Measurements from ENCODE around the gene ARSD. TPM values are rescaled to one million over a fixed set of nuclear protein-coding genes. Genes with fewer than 3 reads are reported as not detected.
"Not testable (repeated sequence)": the region's sequence is repeated elsewhere in the genome, so short reads cannot be mapped to it uniquely, and the experiment has no call there.

ARSD gene
- 1 to 10 TPM; 1.3 TPM for total RNA-seq

- ChIA-PET CTCF (no interaction called here), POLR2A (no interaction called here)
Measured at GRCh38 chrX:2928583-2929434, at the start of gene ARSD. Gene ARSD, minus strand, starts transcription at chrX:2929339. Its CDS starts 64 bp downstream, at chrX:2929275.

GRCh38 chrX:2978639-2979038 is 49.5 kb upstream of the ARSD start:
- POLR2A ChIA-PET, CTCF ChIA-PET: not testable (repeated sequence)

DNA sequence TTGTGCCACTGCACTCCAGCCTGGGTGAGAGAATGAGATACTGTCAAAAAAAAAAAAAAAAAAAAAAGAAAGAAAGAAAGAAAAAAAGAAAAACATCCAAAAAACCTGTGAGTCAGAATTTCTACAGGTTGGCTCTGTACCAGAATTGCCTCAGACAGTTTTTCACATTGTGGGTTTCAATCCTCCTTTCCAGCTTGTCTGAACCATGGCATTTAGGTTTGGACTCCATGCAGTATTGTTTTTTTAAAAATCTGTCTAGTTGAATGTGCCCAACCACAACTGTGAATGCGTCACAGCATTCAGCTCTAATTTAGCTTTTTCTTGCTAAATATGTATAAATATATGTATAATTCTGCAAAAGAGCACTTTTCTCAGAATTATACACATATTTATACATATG is 45.8 kb upstream of the ARSD start:
- POLR2A ChIA-PET: no interaction called here
- CTCF ChIA-PET: no interaction called here

- CTCF ChIA-PET: no interaction called here
Measured at GRCh38 chrX:2972391-2972790, 43.3 kb upstream of the ARSD start.

DNA sequence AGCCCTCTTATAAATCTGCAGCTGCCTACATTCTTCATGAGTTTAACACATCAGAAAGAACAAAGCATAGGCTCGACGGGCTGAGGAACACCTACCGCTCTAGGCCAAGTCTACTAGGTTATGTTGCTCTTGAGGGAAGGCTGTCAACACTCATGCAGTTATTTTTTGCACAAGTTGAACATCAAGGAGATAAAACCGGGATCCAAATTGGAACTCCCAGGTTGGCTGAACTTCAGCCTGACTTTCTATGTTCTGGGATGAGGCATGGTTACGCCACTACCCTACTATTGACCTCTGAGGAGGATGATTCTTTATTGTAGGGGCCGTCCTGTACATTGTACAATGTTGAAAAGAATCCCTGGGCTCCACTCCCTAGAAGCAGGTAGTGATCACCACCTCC is 39.9 kb upstream of the ARSD start:
- ChIA-PET CTCF (no interaction called here), POLR2A (no interaction called here)

More at GRCh38 chrX:2972391-2972790, 43.3 kb upstream of the ARSD start:
- POLR2A ChIA-PET: no interaction called here

- ChIA-PET POLR2A (no interaction called here), CTCF (no interaction called here)
Measured at GRCh38 chrX:2967998-2968909, 39.1 kb upstream of the ARSD start.

- POLR2A ChIA-PET: no interaction called here
Measured at GRCh38 chrX:2967584-2967983, 38.4 kb upstream of the ARSD start.

DNA sequence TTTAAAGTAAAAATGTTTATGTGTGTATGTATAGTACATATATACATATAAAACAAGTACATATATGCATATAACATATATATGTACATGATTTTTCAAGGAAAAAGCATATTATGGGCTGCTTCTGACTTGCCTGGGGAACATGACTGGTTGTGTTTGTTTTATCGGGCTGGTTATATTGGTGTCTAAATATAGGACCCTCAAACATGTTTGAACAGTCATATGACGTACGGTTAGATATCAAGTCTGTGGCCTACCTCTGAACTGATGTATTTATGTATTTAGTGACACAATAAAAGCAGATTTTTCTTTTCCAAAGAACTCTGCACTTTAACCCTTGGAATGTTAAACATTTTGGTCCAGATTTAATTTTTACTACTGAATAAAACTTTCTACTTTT is 37.9 kb upstream of the ARSD start:
- ChIA-PET CTCF (no interaction called here), POLR2A (no interaction called here)

More at GRCh38 chrX:2967584-2967983, 38.4 kb upstream of the ARSD start:
- CTCF ChIA-PET: no interaction called here

DNA sequence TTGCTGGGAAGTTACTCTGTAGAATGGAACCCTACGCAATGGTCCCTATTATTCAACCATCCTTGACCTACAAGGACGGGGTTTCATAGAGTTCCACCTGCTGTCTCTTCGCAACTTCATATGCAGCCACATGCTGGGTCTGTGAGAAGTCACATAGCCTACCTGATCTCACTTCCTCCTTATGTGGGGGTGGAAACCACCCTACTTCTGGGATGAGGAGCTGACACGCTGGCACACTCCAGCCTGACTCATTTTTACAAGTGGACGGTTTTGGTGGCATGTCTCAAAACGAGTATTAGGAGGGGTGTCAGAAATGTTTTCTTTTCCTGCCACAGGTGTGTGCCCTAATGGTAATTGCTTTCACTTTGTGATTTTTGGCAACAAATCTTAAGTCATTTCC is 36.8 kb upstream of the ARSD start:
- ChIA-PET CTCF (no interaction called here), POLR2A (no interaction called here)

- CTCF ChIA-PET, POLR2A ChIA-PET: not testable (repeated sequence)
Measured at GRCh38 chrX:2963992-2964794, 35.1 kb upstream of the ARSD start.

DNA sequence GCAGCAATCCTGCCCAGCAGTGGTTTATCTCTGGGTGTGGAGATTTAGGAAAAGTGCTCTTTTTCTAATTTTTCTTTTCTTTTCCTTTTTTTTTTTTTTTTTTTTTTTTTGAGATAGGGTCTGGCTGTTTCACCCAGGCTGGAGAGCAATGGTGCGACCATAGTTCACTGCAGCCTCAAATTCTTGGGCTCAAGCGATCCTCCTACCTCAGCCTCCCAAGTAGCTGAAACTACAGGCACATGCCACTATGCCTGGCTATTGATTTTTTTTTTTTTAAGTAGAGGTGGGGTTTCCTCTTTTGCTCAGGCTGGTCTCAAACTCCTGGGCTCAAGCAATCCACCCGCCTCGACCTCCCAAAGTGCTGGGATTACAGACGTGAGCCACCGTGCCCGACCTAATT is 34.3 kb upstream of the ARSD start:
- POLR2A ChIA-PET: not testable (repeated sequence)

DNA sequence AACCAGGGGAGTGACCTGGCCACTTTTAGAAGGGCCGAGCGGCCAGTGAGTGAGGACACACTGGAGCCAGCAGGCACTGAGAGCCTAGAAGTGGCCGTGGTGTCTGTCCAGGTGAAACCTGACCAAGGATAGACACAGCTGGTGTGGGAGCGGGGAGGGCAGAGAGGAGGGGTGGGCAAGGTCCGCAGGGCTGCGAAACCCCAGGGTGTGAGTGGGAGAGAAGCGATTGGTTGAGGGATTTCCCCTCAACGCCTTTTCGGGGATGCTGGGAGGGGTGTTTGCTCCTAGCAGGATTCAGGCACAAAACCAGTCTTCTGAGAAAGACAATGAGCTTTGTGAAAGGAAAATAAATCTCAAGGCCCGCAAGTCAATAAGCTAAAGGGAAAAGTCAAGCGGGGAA is 33.2 kb upstream of the ARSD start:
- ChIA-PET POLR2A (no interaction called here), CTCF (no interaction called here)

More for the DNA sequence above, 34.3 kb upstream of the ARSD start:
- CTCF ChIA-PET: not testable (repeated sequence)

DNA sequence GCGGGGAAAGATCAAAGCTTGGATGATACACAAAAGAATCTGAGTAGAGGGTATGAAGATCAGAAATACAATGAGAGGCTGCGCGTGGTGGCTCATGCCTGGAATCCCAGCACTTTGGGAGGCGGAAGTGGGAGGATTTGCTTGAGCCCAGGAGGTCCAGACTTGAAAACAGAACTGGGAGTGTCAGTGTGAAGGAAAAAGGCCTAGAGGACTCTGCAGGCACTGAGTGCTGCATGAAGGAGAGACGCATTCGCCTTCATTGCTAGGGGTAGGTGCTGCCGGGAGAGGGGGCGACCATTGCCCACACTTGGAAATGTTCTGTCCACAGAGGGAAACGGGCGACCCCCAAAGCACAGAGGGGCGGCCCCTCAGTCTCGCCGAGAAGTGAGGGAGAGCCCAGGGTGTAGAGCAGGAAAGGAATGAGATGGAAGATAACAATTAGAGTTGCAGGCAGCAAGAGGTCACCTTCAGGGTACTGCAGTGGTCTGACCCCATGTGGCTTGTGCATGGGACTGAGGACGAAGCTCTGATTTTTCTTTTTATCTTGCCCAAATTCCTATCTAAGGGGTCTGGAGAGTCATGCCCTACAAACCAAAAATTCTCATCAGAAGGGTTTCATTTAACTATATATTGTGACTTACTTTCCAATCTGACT is 31.8 kb upstream of the ARSD start:
- CTCF ChIA-PET: no interaction called here
- POLR2A ChIA-PET: no interaction called here

DNA sequence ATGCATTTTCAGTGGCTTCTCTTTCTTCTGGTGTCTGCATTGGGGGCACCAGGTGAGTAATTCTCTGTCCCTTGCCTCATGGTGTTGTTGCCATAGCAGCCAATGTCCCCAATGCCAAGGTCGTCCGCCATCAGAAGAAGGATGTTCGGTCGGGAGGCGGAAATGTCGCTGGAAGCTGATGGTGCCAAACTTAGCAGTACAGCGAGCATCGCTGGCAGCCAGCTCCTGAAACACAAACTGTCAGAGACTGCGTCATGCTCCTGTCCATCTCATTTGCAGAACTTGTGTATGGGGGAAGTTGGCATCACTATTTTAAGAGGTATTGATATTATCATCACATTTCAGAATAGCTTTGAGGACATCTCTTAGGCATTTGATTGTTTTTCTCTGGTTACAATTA is 29.1 kb upstream of the ARSD start:
- CTCF ChIA-PET: no interaction called here
- POLR2A ChIA-PET: no interaction called here

DNA sequence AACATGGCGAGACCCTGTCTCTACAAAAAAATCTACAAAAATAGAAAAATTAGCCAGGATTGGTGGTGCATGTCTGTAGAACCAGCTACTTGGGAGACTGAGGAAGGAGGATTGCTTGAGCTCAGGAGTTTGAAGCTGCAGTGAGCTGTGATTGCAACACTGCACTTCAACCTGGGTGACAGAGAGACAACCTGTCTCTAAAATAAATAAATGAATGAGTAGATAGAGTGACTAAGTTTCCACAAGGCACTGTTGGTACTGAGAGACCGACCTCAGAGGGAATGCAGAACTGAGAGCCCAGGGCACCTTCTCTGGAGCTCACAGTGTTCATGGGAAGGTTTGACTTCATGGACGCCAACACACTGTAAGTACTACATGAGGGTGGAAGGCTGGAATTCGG is 26.7 kb upstream of the ARSD start:
- ChIA-PET CTCF (no interaction called here), POLR2A (no interaction called here)

- POLR2A ChIA-PET: no interaction called here
- CTCF ChIA-PET: no interaction called here
Measured at GRCh38 chrX:2955281-2955680, 26.1 kb upstream of the ARSD start.

DNA sequence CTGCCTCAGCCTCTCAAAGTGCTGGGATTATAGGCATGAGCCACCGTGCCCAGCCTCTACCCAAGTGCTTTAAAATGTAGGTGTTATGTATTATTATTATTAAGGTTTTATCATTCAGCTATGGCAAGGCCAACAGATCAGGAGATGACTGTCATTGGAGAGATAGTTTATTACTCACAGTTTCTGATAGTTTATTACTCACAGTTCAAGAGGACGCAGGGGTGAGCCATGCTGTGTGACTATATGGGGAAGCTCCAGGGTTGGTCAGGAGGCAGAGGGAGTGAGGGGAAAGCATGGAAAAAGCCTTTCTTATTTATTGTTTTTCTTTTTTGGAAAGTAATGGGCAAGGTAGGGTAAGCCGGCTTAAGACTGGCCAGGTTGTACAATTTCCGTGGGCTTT is 25.4 kb upstream of the ARSD start:
- CTCF ChIA-PET: no interaction called here
- POLR2A ChIA-PET: no interaction called here

DNA sequence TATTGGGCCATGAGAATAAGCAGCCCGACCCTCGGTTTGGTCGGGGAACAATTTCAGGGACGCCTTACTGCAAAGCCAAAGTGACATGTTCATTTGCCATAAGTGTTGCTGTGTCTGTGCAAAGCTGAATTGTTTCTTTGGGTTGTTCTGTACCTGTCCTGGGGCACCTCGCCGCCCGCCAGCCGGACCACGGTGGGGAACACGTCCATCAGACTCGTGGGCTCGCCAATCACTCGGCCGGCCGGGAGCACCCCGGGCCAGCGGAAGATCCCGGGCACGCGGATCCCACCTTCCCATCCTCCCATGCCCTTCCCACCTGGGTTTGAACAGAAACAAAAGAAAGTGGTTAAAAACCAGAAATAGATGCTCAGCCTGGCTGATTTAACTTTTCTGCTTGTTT is 8.8 kb upstream of the ARSD start:
- CTCF ChIA-PET, POLR2A ChIA-PET: not testable (repeated sequence)

DNA sequence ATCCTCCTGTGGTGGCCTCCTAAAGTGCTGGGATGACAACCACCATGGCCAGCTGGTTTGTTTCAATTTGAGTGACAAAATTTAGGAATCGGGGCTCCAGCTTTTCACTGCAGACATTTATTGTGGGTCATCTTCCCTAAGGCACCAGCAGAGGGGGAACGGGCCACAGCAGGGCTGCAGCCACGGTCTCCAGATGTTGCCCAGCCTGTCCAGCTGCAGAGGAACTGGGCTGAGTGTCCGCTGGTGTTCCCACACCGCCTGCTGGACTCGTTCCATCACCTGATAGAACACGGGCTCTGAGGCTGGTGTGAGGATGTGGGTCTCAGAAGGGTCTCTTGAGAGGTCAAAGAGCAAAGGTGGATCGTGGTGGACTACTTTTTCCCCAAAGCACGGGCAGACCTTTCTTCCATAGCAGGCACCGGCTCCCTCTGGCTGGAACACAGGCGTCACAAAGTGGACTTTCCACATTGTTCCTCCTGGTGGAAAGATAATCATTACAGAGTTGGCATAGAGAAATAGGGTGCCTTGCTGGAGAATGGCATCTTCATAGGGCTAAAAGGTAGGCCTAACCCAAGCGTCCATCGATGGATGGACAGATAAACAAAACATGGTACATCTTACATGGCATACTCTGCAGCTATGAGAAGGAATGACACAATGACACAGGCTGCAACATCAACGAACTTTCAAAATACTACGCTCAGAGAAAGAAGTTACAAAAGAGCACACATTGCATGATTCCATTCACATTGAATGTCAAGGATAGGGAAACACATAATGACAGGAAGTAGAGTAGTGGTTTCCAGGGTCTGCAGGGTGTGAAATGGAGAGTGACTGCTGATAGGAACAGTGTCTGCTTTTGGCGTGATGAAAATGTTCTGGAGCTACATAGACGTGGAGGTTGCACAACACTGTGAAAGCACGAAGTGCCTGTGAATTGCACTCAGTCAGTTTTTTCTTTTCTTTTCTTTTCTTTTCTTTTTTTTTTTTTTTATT is 5.9 kb upstream of the ARSD start:
- ChIA-PET CTCF (no interaction called here), POLR2A (no interaction called here)

Data from activated CD8-positive, alpha-beta memory T cell treated with anti-CD3 and anti-CD28 coated beads for 36 hours (primary cell).